ENCODE results near the gene PLTP. TPM values are rescaled to one million over a fixed set of nuclear protein-coding genes. Genes with fewer than 3 reads are reported as not detected.
A peak's percentile ranks its signal among the peaks of the same experiment; 100 is the strongest.

Gene PLTP
- total RNA-seq, 4 donors from 2014 or later, result 22.2 to 77.3 (median 37.3) TPM

- no peak for TF ChIP-seq POLR2A (IDR thresholded peaks at IDR 0.05)
- TF ChIP-seq CTCF (IDR thresholded peaks at IDR 0.05 in 4 of 5, conservative IDR thresholded peaks at IDR 0.05 in 1 of 5), result no peak
- intact Hi-C loops (cut with DNase I; ENCODE audit: low total_unique reads), result no loop called here
- DNase-seq, result no peak
- in situ Hi-C loops (cut with MboI; ENCODE audit: low sequenced_read_pairs in 4 of 4), result no loop called here
- peaks cover 5 to 21% of the 10 kb centered on the region in 2 donors for H3K4me1 ChIP-seq
- peak overlapping the region; percentile 59 to 67 (median 64) for H3K27ac ChIP-seq
- no peaks in the 10 kb centered on the region for H3K27me3 ChIP-seq
- no peak overlapping the region for H3K4me3 ChIP-seq
- ATAC-seq, result peak in 1 of 2 donors; percentile 8
- no peaks in the 10 kb centered on the region for H3K9me3 ChIP-seq
- H3K36me3 ChIP-seq, result no peaks in the 10 kb centered on the region
Observed at GRCh38 chr20:45918779-45919537, 7.0 kb upstream of the PLTP start.

GRCh38 chr20:45918182-45918737 lies 6.3 kb upstream of the PLTP start:
- in situ Hi-C loops (cut with MboI; ENCODE audit: low sequenced_read_pairs in 4 of 4) (no loop called here), intact Hi-C loops (cut with DNase I; ENCODE audit: low total_unique reads) (no loop called here)
- Histone ChIP-seq H3K27me3 (no peaks in the 10 kb centered on the region), H3K4me1 (peaks cover 0 to 16% of the 10 kb centered on the region in 2 donors), H3K27ac (peak overlapping the region; percentile 59 to 67 (median 64)), H3K36me3 (no peaks in the 10 kb centered on the region), H3K4me3 (no peak overlapping the region), H3K9me3 (no peaks in the 10 kb centered on the region)
- TF ChIP-seq CTCF (IDR thresholded peaks at IDR 0.05 in 4 of 5, conservative IDR thresholded peaks at IDR 0.05 in 1 of 5) (no peak), POLR2A (IDR thresholded peaks at IDR 0.05) (no peak)
- DNase-seq (no peak), ATAC-seq (peak in 1 of 2 donors; percentile 45)

GRCh38 chr20:45917790-45918141 lies 5.8 kb upstream of the PLTP start:
- DNase-seq (no peak), ATAC-seq (no peak)
- H3K27ac ChIP-seq, result peak overlapping the region; percentile 59 to 67 (median 64)
- peaks cover 0 to 3% (median under 1%) of the 10 kb centered on the region in 3 donors for H3K27me3 ChIP-seq
- intact Hi-C loops (cut with DNase I; ENCODE audit: low total_unique reads), result no loop called here
- in situ Hi-C loops (cut with MboI; ENCODE audit: low sequenced_read_pairs in 4 of 4), result no loop called here
- TF ChIP-seq POLR2A (IDR thresholded peaks at IDR 0.05), result no peak
- no peak for TF ChIP-seq CTCF (IDR thresholded peaks at IDR 0.05 in 4 of 5, conservative IDR thresholded peaks at IDR 0.05 in 1 of 5)
- H3K4me1 ChIP-seq, result peaks cover 0 to 16% of the 10 kb centered on the region in 2 donors
- no peaks in the 10 kb centered on the region for H3K36me3 ChIP-seq
- H3K4me3 ChIP-seq, result no peak overlapping the region
- no peaks in the 10 kb centered on the region for H3K9me3 ChIP-seq

GRCh38 chr20:45913116-45913515 lies 1.2 kb upstream of the PLTP start:
- TF ChIP-seq CTCF (IDR thresholded peaks at IDR 0.05 in 4 of 5, conservative IDR thresholded peaks at IDR 0.05 in 1 of 5), result no peak
- no peak for TF ChIP-seq POLR2A (IDR thresholded peaks at IDR 0.05)
- Histone ChIP-seq H3K4me1 (peaks cover 6 to 16% of the 10 kb centered on the region in 2 donors), H3K36me3 (no peaks in the 10 kb centered on the region), H3K9me3 (no peaks in the 10 kb centered on the region), H3K27ac (no peak overlapping the region), H3K27me3 (peaks cover 15 to 20% (median 19%) of the 10 kb centered on the region in 3 donors), H3K4me3 (no peak overlapping the region)
- DNase-seq, result no peak
- ATAC-seq, result no peak
- intact Hi-C loops (cut with DNase I; ENCODE audit: low total_unique reads), result no loop called here
- in situ Hi-C loops (cut with MboI; ENCODE audit: low sequenced_read_pairs in 4 of 4), result no loop called here

Measured in gastrocnemius medialis (tissue), 4 donors.